ENCODE measurements around the gene HBM.
"Not testable (repeated sequence)": the region's sequence is repeated elsewhere in the genome, so short reads cannot be mapped to it uniquely, and the experiment has no call there.

Gene HBM

GRCh38 chr16:143456-143855 lies 22.3 kb upstream of the HBM start:
- in situ Hi-C loops (cut with MboI; ENCODE audit: low sequenced_read_pairs), result no loop called here

- in situ Hi-C loops (cut with MboI; ENCODE audit: low sequenced_read_pairs), result no loop called here
These were observed 21.0 kb upstream of the HBM start for GRCh38 chr16:144797-145252.

GRCh38 chr16:146646-147045 lies 19.1 kb upstream of the HBM start:
- in situ Hi-C loops (cut with MboI; ENCODE audit: low sequenced_read_pairs), result no loop called here

GRCh38 chr16:149024-149660 lies 16.6 kb upstream of the HBM start:
- in situ Hi-C loops (cut with MboI; ENCODE audit: low sequenced_read_pairs), result no loop called here

- in situ Hi-C loops (cut with MboI; ENCODE audit: low sequenced_read_pairs), result no loop called here
These were observed 13.3 kb upstream of the HBM start, which contains the start of gene HBZ for GRCh38 chr16:152141-153128. TSS of gene HBZ (plus strand) at chr16:152644. CDS start at chr16:152910, 266 bp downstream.

GRCh38 chr16:153129-153521 lies 12.7 kb upstream of the HBM start:
- in situ Hi-C loops (cut with MboI; ENCODE audit: low sequenced_read_pairs), result not testable (repeated sequence)

- in situ Hi-C loops (cut with MboI; ENCODE audit: low sequenced_read_pairs), result not testable (repeated sequence)
These were observed 12.1 kb upstream of the HBM start for GRCh38 chr16:153550-154216.

- in situ Hi-C loops (cut with MboI; ENCODE audit: low sequenced_read_pairs), result no loop called here
These were observed 11.4 kb upstream of the HBM start for GRCh38 chr16:154217-155030.

GRCh38 chr16:155031-155398 lies 10.8 kb upstream of the HBM start:
- in situ Hi-C loops (cut with MboI; ENCODE audit: low sequenced_read_pairs), result no loop called here

- in situ Hi-C loops (cut with MboI; ENCODE audit: low sequenced_read_pairs), result no loop called here
These were observed 6.5 kb upstream of the HBM start for GRCh38 chr16:159136-159849.

- in situ Hi-C loops (cut with MboI; ENCODE audit: low sequenced_read_pairs), result not testable (repeated sequence)
These were observed 5.5 kb upstream of the HBM start for GRCh38 chr16:160242-160641.

GRCh38 chr16:160691-161190 lies 5.0 kb upstream of the HBM start:
- in situ Hi-C loops (cut with MboI; ENCODE audit: low sequenced_read_pairs), result no loop called here

- in situ Hi-C loops (cut with MboI; ENCODE audit: low sequenced_read_pairs), result no loop called here
These were observed 3.3 kb upstream of the HBM start for GRCh38 chr16:162271-162991.

GRCh38 chr16:163139-163538 lies 2.6 kb upstream of the HBM start:
- in situ Hi-C loops (cut with MboI; ENCODE audit: low sequenced_read_pairs), result not testable (repeated sequence)

- in situ Hi-C loops (cut with MboI; ENCODE audit: low sequenced_read_pairs), result not testable (repeated sequence)
These were observed 2.1 kb upstream of the HBM start for GRCh38 chr16:163696-164095.

- in situ Hi-C loops (cut with MboI; ENCODE audit: low sequenced_read_pairs), result not testable (repeated sequence)
These were observed 1.5 kb upstream of the HBM start for GRCh38 chr16:164134-164823.

GRCh38 chr16:164827-165538 lies 795 bp upstream of the HBM start:
- in situ Hi-C loops (cut with MboI; ENCODE audit: low sequenced_read_pairs), result no loop called here
